Amniotic epithelial cell (primary cell): Measurements from ENCODE around the gene SVBP.
"Not testable (repeated sequence)": the region's sequence is repeated elsewhere in the genome, so short reads cannot be mapped to it uniquely, and the experiment has no call there.

Experiments used
- DNase-seq: peaks from one replicate; pipeline ENCODE4 v3.0.0-alpha.2; 2010; ENCODE audit warnings: low read depth

The SVBP gene

GRCh38 chr1:42816585-42817439 lies at the start of gene SVBP, which contains the start of gene ERMAP:
Gene SVBP (minus strand): TSS chr1:42817397. CDS start chr1:42816544, 853 bp downstream.
Gene ERMAP (plus strand): TSS chr1:42817122. CDS start chr1:42830449, 13,327 bp downstream.
- DNase-seq, result peak; percentile 62

GRCh38 chr1:42866549-42866948 lies 49.4 kb upstream of the SVBP start:
- no peak for DNase-seq

GRCh38 chr1:42861014-42861399 lies 43.8 kb upstream of the SVBP start:
- no peak for DNase-seq

- no peak for DNase-seq
Measured at GRCh38 chr1:42860339-42861013, 43.3 kb upstream of the SVBP start.

GRCh38 chr1:42859366-42859765 lies 42.2 kb upstream of the SVBP start:
- DNase-seq, result not testable (repeated sequence)

GRCh38 chr1:42856554-42856953 lies 39.4 kb upstream of the SVBP start:
- DNase-seq, result not testable (repeated sequence)

GRCh38 chr1:42853116-42853884 lies 36.1 kb upstream of the SVBP start:
- no peak for DNase-seq

- DNase-seq, result no peak
Measured at GRCh38 chr1:42852608-42852980, 35.4 kb upstream of the SVBP start.

- DNase-seq, result no peak
Measured at GRCh38 chr1:42851960-42852607, 34.9 kb upstream of the SVBP start.

GRCh38 chr1:42851420-42851819 lies 34.2 kb upstream of the SVBP start:
- no peak for DNase-seq

GRCh38 chr1:42849944-42850343 lies 32.7 kb upstream of the SVBP start:
- no peak for DNase-seq

- no peak for DNase-seq
Measured at GRCh38 chr1:42848823-42849537, 31.8 kb upstream of the SVBP start.

- DNase-seq, result no peak
Measured at GRCh38 chr1:42847721-42848460, 30.7 kb upstream of the SVBP start.

GRCh38 chr1:42847111-42847595 lies 30.0 kb upstream of the SVBP start:
- no peak for DNase-seq

GRCh38 chr1:42846257-42847110 lies 29.3 kb upstream of the SVBP start, which contains the start of gene ZNF691:
Gene ZNF691 (plus strand): TSS chr1:42846613. CDS start chr1:42849659, 3,046 bp downstream.
- peak; percentile 97 for DNase-seq

- DNase-seq, result no peak
Measured at GRCh38 chr1:42845866-42846256, 28.7 kb upstream of the SVBP start.

GRCh38 chr1:42845193-42845592 lies 28.0 kb upstream of the SVBP start:
- no peak for DNase-seq

- peak; percentile 62 for DNase-seq
Measured at GRCh38 chr1:42844592-42845140, 27.5 kb upstream of the SVBP start.
